ENCODE results near the gene PLSCR4. TPM values are rescaled to one million over a fixed set of nuclear protein-coding genes. Genes with fewer than 3 reads are reported as not detected.

The PLSCR4 gene, protein sequence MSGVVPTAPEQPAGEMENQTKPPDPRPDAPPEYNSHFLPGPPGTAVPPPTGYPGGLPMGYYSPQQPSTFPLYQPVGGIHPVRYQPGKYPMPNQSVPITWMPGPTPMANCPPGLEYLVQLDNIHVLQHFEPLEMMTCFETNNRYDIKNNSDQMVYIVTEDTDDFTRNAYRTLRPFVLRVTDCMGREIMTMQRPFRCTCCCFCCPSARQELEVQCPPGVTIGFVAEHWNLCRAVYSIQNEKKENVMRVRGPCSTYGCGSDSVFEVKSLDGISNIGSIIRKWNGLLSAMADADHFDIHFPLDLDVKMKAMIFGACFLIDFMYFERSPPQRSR
- polyA plus RNA-seq (2012; ENCODE audit: insufficient read length, low read depth) = 2.0 TPM

DNA sequence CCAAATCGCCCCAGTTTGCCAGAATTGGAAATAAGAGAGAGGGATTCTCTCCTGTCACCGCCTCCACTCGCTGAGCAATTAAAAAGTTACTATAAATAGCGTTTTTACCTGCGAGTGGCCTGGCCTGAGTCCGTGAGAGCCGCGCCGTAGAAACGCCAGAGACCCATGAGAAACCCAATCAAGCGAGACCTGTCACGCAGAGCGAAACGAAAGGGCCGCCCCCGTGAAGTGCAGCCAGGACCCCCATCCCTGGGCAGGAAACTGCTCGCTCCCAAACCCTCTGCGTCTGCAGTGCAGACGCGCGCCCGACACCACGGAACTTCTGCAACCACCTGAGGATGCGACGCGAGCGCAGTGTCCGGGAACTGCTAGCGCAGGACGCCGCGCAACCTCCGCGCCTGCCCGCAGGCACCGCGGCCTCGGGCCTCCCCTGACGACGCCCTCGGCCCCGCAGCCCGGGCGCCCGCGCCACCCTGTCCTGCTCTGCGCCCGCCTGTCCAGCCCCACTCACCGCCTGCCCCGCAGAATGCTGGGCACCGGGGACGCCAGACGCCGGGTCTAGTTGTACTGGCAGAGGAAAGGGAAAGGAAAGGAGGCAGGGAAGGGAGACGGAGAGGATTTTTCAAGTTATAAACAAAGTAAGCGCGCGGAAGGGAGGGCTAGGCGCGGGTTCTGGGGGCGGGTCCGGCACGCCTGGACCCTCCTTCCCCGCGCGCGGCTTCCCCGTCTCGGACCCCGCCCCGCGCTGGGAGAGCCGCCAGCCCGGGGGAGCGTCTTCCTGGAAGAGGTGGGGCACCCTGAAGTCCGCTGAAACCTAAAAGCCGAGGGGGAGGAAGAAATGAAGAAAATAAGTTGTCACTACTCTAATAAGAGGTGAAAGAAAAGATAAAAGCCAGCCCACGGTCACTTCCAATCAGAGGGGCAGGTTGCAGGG lies at the start of gene PLSCR4:
Gene PLSCR4 (minus strand): TSS at position 657 of the 934 bp plus-strand sequence. CDS start 29,034 bp downstream, outside the sequence.
- TF ChIP-seq SIN3A (IDR thresholded peaks at IDR 0.05; ENCODE audit: borderline replicate concordance, insufficient read depth, low read length) (no peak), TAF1 (IDR thresholded peaks at IDR 0.05; ENCODE audit: borderline replicate concordance, insufficient read depth, low read length) (no peak), FOXP2 (optimal IDR thresholded peaks at IDR 0.05; ENCODE audit: borderline replicate concordance, extremely low read depth, extremely low read length, insufficient read depth) (no peak)
- TF ChIP-seq, protein P1, sequence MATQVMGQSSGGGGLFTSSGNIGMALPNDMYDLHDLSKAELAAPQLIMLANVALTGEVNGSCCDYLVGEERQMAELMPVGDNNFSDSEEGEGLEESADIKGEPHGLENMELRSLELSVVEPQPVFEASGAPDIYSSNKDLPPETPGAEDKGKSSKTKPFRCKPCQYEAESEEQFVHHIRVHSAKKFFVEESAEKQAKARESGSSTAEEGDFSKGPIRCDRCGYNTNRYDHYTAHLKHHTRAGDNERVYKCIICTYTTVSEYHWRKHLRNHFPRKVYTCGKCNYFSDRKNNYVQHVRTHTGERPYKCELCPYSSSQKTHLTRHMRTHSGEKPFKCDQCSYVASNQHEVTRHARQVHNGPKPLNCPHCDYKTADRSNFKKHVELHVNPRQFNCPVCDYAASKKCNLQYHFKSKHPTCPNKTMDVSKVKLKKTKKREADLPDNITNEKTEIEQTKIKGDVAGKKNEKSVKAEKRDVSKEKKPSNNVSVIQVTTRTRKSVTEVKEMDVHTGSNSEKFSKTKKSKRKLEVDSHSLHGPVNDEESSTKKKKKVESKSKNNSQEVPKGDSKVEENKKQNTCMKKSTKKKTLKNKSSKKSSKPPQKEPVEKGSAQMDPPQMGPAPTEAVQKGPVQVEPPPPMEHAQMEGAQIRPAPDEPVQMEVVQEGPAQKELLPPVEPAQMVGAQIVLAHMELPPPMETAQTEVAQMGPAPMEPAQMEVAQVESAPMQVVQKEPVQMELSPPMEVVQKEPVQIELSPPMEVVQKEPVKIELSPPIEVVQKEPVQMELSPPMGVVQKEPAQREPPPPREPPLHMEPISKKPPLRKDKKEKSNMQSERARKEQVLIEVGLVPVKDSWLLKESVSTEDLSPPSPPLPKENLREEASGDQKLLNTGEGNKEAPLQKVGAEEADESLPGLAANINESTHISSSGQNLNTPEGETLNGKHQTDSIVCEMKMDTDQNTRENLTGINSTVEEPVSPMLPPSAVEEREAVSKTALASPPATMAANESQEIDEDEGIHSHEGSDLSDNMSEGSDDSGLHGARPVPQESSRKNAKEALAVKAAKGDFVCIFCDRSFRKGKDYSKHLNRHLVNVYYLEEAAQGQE (IDR thresholded peaks at IDR 0.05; ENCODE audit: insufficient read depth in 1 of 2, low read depth in 2 of 2, low read length in 2 of 2) = no peak

DNA sequence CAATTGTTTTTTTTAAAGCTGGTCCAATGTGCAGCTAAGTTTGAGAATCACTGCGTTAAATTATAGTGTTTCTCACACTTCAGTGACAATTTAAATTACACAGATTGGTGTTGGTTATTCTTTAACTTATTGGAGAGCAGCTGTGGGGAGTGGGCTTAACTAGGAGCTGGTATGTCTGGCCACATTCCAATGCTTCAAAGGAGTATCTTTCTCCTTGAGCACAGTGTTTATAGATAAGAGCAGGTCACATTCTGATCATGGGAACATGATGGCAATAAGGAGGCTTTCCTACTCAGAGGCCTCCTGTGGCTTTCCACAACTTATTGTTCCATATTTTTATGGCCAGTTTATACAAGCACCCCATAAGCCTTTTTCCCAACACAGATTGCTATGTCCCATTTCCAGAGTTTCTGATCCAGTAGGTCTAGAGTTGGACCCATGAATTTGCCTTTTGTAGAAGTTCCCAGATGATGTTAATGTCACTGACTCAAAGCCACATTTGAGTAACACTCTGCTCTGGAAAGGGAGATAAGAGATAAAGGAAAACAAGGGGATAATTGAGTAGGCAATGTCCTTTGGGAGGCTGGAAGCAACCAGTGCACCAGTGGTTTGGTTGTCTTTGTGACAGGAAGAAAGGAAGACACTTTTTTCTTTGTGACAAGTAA lies 33.0 kb upstream of the PLSCR4 start:
- TF ChIP-seq, protein P1 (IDR thresholded peaks at IDR 0.05; ENCODE audit: insufficient read depth in 1 of 2, low read depth in 2 of 2, low read length in 2 of 2) = no peak
- TF ChIP-seq TAF1 (IDR thresholded peaks at IDR 0.05; ENCODE audit: borderline replicate concordance, insufficient read depth, low read length) (no peak), SIN3A (IDR thresholded peaks at IDR 0.05; ENCODE audit: borderline replicate concordance, insufficient read depth, low read length) (no peak), FOXP2 (optimal IDR thresholded peaks at IDR 0.05; ENCODE audit: borderline replicate concordance, extremely low read depth, extremely low read length, insufficient read depth) (no peak), POLR2AphosphoS5 (IDR thresholded peaks at IDR 0.05; ENCODE audit: low read depth, low read length) (no peak)

DNA sequence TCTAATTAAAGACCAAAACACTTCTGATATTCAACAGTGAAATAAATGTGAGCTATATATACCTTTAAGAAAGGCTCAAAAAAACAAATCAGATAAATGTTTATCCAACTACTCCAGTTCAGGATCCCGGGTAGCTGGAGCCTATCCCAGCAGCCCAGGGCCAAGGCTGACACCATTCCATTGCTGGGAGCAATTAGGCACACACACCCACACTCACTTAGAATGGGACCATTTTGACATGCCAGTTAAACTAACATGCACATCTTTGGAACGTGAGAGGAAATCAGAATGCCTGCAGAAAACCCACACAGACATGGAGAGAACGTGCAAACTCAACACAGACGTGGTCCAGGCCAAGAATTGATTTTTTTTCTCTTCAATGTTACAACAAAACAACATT lies 30.0 kb upstream of the PLSCR4 start:
- TF ChIP-seq, protein P1 (IDR thresholded peaks at IDR 0.05; ENCODE audit: insufficient read depth in 1 of 2, low read depth in 2 of 2, low read length in 2 of 2) = no peak
- TF ChIP-seq FOXP2 (optimal IDR thresholded peaks at IDR 0.05; ENCODE audit: borderline replicate concordance, extremely low read depth, extremely low read length, insufficient read depth) (no peak), SIN3A (IDR thresholded peaks at IDR 0.05; ENCODE audit: borderline replicate concordance, insufficient read depth, low read length) (no peak), POLR2AphosphoS5 (IDR thresholded peaks at IDR 0.05; ENCODE audit: low read depth, low read length) (no peak), TAF1 (IDR thresholded peaks at IDR 0.05; ENCODE audit: borderline replicate concordance, insufficient read depth, low read length) (no peak)

DNA sequence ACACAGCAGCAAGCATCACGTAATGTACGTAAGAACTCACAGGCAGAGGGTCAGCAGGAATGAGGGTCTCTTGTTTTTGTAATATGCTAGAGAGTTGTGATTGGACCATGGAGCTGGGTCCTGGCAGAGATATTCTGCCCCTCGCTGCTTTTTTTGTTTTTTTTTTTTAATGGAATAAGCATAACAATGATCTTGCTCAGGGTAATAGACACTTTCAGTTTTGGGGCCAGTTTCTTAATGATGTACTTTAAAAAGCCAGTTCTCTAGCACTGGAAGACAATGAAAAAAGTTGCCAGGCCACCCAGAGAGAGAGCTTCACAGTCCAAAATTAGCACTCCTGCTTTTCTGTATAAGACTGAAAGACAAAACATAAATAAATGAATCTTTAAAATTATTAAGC lies 29.0 kb upstream of the PLSCR4 start:
- TF ChIP-seq TAF1 (IDR thresholded peaks at IDR 0.05; ENCODE audit: borderline replicate concordance, insufficient read depth, low read length) = no peak
- TF ChIP-seq POLR2AphosphoS5 (IDR thresholded peaks at IDR 0.05; ENCODE audit: low read depth, low read length) = no peak
- TF ChIP-seq, protein P1 (IDR thresholded peaks at IDR 0.05; ENCODE audit: insufficient read depth in 1 of 2, low read depth in 2 of 2, low read length in 2 of 2) = no peak
- no peak for TF ChIP-seq SIN3A (IDR thresholded peaks at IDR 0.05; ENCODE audit: borderline replicate concordance, insufficient read depth, low read length)
- TF ChIP-seq FOXP2 (optimal IDR thresholded peaks at IDR 0.05; ENCODE audit: borderline replicate concordance, extremely low read depth, extremely low read length, insufficient read depth) = no peak
